Osteocyte (in vitro differentiated cells): ENCODE results near the gene SLC18A2. TPM values are rescaled to one million over a fixed set of nuclear protein-coding genes. Genes with fewer than 3 reads are reported as not detected.

Source experiments
- DNase-seq: peaks from one replicate; pipeline ENCODE4 v3.0.0; 2021; ENCODE audit warnings: mixed read lengths; ENCODE audit not compliant: unreplicated experiment; ENCODE audit errors: extremely low spot score
- H3K27ac Mint-ChIP-seq: one replicate; pipeline ENCODE4 v1.8.0; 2021; ENCODE audit warnings: mild to moderate bottlenecking, mixed read lengths; ENCODE audit not compliant: unreplicated experiment
- H3K27me3 Mint-ChIP-seq: one replicate; pipeline ENCODE4 v1.8.0; 2021; ENCODE audit warnings: mixed read lengths; ENCODE audit not compliant: unreplicated experiment
- H3K36me3 Mint-ChIP-seq: one replicate; pipeline ENCODE4 v1.8.0; 2021; ENCODE audit warnings: mixed read lengths; ENCODE audit not compliant: unreplicated experiment
- H3K4me1 Mint-ChIP-seq: one replicate; pipeline ENCODE4 v1.8.0; 2021; ENCODE audit warnings: mixed read lengths; ENCODE audit not compliant: unreplicated experiment
- H3K4me3 Mint-ChIP-seq: one replicate; pipeline ENCODE4 v1.8.0; 2021; ENCODE audit warnings: mild to moderate bottlenecking, moderate library complexity, mixed read lengths; ENCODE audit not compliant: unreplicated experiment
- H3K9me3 Mint-ChIP-seq: one replicate; pipeline ENCODE4 v1.8.0; 2021; ENCODE audit warnings: mixed read lengths; ENCODE audit not compliant: unreplicated experiment
- CTCF ChIP-seq: fragments of 200-600 bp; sonication (generic); IDR thresholded peaks from 2 replicates; pipeline ENCODE4 v1.5.0; 2021; ENCODE audit warnings: antibody characterized with exemption, mild to moderate bottlenecking, moderate library complexity
- total RNA-seq: library from RNA; stranded (reverse); gene quantifications from 2 replicates; pipeline ENCODE4 v1.2.1, GENCODE V29; 2021

The SLC18A2 gene
- total RNA-seq, 1 donor from 2014 or later, result not detected

- no peaks in the 10 kb centered on the region for H3K9me3 Mint-ChIP-seq
- H3K27ac Mint-ChIP-seq, result no peak overlapping the region
- DNase-seq, result no peak
- no peaks in the 10 kb centered on the region for H3K4me1 Mint-ChIP-seq
- TF ChIP-seq CTCF, result no peak
- H3K27me3 Mint-ChIP-seq, result no peaks in the 10 kb centered on the region
- H3K36me3 Mint-ChIP-seq, result peaks cover 15% of the 10 kb centered on the region
- no peak overlapping the region for H3K4me3 Mint-ChIP-seq
These were observed 70.3 kb downstream of the SLC18A2 start for GRCh38 chr10:117311261-117311660.

GRCh38 chr10:117312430-117312829 lies 71.5 kb downstream of the SLC18A2 start:
- no peak for DNase-seq
- Mint-ChIP-seq H3K9me3 (no peaks in the 10 kb centered on the region), H3K36me3 (peaks cover 16% of the 10 kb centered on the region), H3K4me3 (no peak overlapping the region), H3K27me3 (no peaks in the 10 kb centered on the region), H3K4me1 (no peaks in the 10 kb centered on the region), H3K27ac (no peak overlapping the region)
- no peak for TF ChIP-seq CTCF

- Mint-ChIP-seq H3K27ac (no peak overlapping the region), H3K4me1 (no peaks in the 10 kb centered on the region), H3K27me3 (no peaks in the 10 kb centered on the region), H3K4me3 (no peak overlapping the region), H3K36me3 (peaks cover 22% of the 10 kb centered on the region), H3K9me3 (no peaks in the 10 kb centered on the region)
- no peak for DNase-seq
- no peak for TF ChIP-seq CTCF
These were observed 72.7 kb downstream of the SLC18A2 start for GRCh38 chr10:117313641-117314040.

- DNase-seq, result no peak
- H3K9me3 Mint-ChIP-seq, result no peaks in the 10 kb centered on the region
- H3K4me1 Mint-ChIP-seq, result no peaks in the 10 kb centered on the region
- no peak overlapping the region for H3K4me3 Mint-ChIP-seq
- H3K27me3 Mint-ChIP-seq, result no peaks in the 10 kb centered on the region
- no peak for TF ChIP-seq CTCF
- H3K36me3 Mint-ChIP-seq, result peaks cover 21% of the 10 kb centered on the region
- no peak overlapping the region for H3K27ac Mint-ChIP-seq
These were observed 75.8 kb downstream of the SLC18A2 start for GRCh38 chr10:117316701-117317100.

GRCh38 chr10:117318909-117319308 lies 78.0 kb downstream of the SLC18A2 start:
- Mint-ChIP-seq H3K4me3 (no peak overlapping the region), H3K27ac (no peak overlapping the region)
- TF ChIP-seq CTCF, result peak; percentile 56

More at GRCh38 chr10:117318909-117319308, 78.0 kb downstream of the SLC18A2 start:
- DNase-seq, result no peak
- H3K9me3 Mint-ChIP-seq, result no peaks in the 10 kb centered on the region
- H3K4me1 Mint-ChIP-seq, result peaks cover 7% of the 10 kb centered on the region
- no peaks in the 10 kb centered on the region for H3K27me3 Mint-ChIP-seq
- peaks cover 10% of the 10 kb centered on the region for H3K36me3 Mint-ChIP-seq
